Measurements from ENCODE around the gene CDK5.
"Not testable (repeated sequence)": the region's sequence is repeated elsewhere in the genome, so short reads cannot be mapped to it uniquely, and the experiment has no call there.

The CDK5 gene

DNA sequence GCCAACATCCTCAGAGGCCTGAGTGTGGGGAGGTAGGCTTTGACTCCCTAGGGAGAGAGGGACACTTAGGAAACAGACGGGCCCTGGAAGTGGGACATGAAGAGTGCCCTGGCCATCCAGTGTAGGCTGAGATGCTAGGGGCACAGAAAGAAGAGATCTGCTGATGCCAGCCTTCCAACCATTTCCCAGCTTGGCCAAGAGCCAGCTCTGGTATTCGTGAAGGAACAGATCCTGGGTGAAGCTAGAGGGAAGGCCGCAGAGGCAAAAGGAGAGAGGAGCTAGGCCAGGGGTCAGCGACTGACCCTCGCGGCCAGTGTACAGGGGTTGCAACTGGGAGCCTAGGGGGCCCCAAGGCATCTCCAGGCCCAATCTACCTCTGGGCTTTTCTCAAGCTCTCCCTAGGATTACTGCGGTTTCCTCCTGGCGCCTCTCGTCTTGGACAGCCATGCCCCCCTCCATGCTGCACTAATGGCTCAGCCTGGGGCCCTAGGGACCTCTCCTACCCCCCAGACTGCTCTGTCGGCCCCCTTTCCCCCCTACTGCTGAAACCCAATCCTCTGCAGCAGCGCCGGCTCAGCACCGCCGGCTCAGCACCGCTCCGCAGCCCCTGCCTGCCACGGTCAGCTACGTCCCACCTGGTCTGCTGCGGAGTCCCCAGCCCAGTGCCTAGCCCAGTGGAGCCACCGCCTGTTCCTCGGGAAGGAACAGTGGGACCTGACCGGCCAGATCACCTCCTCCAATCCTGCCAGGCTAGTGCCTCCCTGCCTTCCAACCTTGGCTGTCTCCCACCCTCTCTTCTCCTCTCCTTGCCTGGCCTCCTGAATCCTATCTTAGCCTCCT, 9.5 kb downstream of the CDK5 start, which contains the start of gene ASIC3:
TSS of gene ASIC3 (plus strand) at position 556 of the 840 bp plus-strand sequence. CDS start 355 bp downstream, outside the sequence.
- FAIRE-seq (no peak), DNase-seq (ENCODE audit: insufficient read length, low spot score) (no peak)
- no peak for TF ChIP-seq POLR2A (IDR thresholded peaks at IDR 0.05; ENCODE audit: low read depth, low read length)

DNA sequence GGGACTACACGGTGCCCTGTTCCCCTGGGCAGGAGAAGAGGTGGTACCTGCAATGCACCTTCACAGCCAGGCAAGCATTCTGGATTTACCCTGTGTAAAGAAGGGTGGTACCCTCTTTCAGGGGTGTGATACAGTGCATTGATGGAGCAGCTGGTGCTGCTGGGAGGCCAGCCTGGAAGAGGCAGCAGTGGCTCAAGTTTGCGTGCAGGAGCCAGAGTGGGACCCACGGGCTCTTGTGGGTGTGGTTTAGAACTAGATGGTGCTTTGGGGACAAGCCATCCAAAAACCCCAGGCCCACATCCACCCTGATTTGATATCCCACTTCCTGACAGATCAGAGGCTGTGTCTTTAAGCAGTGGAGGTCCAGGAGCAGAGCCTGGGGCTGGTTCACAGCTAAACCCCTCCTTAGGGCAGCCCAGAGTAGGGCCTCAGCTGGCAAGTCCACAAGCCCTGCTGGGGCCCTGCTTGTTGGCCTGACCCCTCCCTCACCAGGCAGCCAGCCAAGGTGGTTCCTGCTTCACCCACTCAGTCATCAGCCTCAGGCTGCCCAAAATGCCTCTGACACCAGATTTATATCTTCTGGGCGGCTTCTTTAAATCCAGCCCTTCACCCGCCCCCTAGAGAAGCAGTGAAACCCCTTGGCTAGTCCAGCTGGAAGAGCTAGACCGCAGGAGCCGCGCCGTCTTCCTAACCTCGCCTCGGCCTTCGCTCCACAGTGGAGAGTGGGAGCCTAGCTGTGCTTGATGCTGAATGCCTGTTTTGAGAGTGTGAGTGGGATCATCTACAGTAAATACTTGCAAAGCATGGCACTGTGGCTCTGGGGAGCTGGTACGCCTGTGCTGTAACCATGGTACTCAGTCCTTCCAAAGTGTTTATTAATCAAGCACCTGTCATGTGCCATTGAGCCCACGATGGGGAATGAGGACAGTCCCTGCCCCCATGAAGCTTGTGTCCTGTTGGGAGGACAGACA, 10.8 kb downstream of the CDK5 start:
- DNase-seq (ENCODE audit: insufficient read length, low spot score) (peak; percentile 54), FAIRE-seq (no peak)
- TF ChIP-seq POLR2A (IDR thresholded peaks at IDR 0.05; ENCODE audit: low read depth, low read length) = no peak

- TF ChIP-seq POLR2A (IDR thresholded peaks at IDR 0.05; ENCODE audit: low read depth, low read length) = no peak
- DNase-seq (ENCODE audit: insufficient read length, low spot score) (no peak), FAIRE-seq (no peak)
These were observed 11.7 kb downstream of the CDK5 start for GRCh38 chr7:151045967-151046366.

- DNase-seq (ENCODE audit: insufficient read length, low spot score) (no peak), FAIRE-seq (no peak)
- TF ChIP-seq POLR2A (IDR thresholded peaks at IDR 0.05; ENCODE audit: low read depth, low read length) = no peak
These were observed 12.4 kb downstream of the CDK5 start for GRCh38 chr7:151045262-151045661.

- FAIRE-seq (no peak), DNase-seq (ENCODE audit: insufficient read length, low spot score) (no peak)
- no peak for TF ChIP-seq POLR2A (IDR thresholded peaks at IDR 0.05; ENCODE audit: low read depth, low read length)
These were observed 13.7 kb downstream of the CDK5 start for GRCh38 chr7:151043959-151044358.

GRCh38 chr7:151043449-151043848, 14.2 kb downstream of the CDK5 start:
- DNase-seq (ENCODE audit: insufficient read length, low spot score); FAIRE-seq: not testable (repeated sequence)

DNA sequence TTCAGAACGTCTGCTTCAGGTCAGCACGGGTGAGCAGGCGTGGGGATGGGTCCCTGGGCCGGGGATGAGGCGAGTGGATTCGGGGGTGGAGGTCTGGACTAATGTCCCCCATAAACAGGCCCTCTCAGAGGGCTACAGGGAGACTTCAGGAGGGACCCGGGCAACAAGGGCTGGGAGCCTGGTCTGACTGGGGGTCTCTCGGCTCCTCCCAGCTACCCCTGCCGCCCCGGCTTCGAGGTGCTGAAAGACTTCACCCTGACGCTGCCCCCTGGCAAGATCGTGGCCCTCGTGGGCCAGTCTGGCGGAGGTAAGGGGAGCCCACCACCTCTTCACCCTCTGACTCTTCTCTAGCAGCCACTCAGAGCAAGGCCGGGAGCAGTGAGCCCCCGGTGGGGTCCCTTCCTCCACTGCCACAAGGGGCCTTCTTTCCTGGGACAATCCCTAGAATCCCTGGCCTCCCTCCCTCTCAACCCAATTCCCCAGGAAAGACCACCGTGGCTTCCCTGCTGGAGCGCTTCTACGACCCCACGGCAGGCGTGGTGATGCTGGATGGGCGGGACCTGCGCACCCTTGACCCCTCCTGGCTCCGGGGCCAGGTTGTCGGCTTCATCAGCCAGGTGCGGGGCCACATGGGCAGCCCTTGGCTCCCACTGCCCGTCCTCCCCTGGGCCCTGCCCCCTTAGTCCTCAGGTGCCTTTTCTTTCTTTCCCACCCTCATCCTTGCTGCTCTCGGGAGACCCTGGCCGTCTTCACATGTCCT, 16.9 kb downstream of the CDK5 start:
- FAIRE-seq (no peak), DNase-seq (ENCODE audit: insufficient read length, low spot score) (no peak)
- TF ChIP-seq POLR2A (IDR thresholded peaks at IDR 0.05; ENCODE audit: low read depth, low read length) = no peak

DNA sequence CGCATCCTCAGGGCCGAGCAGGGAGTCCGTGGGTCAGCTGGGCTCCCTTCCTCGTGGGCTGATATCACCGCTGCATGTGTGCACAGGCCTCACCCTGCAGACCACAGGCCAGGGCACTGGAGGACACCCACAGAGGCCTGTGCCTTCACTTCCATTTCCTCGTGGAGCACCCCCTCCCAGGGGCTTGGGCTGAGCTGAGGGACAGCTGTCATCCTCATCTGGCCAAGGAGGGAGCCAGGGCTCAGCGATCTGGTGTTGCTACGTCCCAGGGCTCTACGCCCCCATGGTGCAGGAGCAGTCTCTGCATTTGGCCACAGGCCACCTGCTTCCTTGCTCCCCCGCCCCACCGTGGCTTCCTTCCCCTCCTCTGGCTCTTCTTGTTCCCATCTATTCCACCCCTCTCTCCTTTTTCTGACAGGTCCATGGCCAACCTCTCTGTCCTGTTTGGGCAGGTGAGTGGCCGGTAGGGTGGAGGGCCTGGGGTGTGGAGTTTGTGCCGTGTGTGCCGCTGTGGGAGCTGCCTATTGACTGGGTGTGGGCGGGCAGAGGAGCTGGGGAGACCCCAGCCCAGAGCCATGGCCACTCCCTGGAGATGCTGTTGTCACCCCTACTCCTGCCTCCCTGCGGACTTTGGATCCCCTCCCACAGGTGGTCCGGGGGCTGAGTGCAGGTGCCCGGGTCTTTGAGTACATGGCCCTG, 17.7 kb downstream of the CDK5 start:
- FAIRE-seq = no peak
- DNase-seq (ENCODE audit: insufficient read length, low spot score) = no peak
- TF ChIP-seq POLR2A (IDR thresholded peaks at IDR 0.05; ENCODE audit: low read depth, low read length) = no peak

GRCh38 chr7:151038951-151039849, 18.5 kb downstream of the CDK5 start:
- TF ChIP-seq POLR2A (IDR thresholded peaks at IDR 0.05; ENCODE audit: low read depth, low read length) = peak; percentile 81
- DNase-seq (ENCODE audit: insufficient read length, low spot score) = peak; percentile 99
- peak; percentile 55 for FAIRE-seq

GRCh38 chr7:151035902-151036301, 21.8 kb downstream of the CDK5 start:
- no peak for TF ChIP-seq POLR2A (IDR thresholded peaks at IDR 0.05; ENCODE audit: low read depth, low read length)
- no peak for DNase-seq (ENCODE audit: insufficient read length, low spot score)
- FAIRE-seq = no peak

- DNase-seq (ENCODE audit: insufficient read length, low spot score) (no peak), FAIRE-seq (no peak)
- TF ChIP-seq POLR2A (IDR thresholded peaks at IDR 0.05; ENCODE audit: low read depth, low read length) = no peak
These were observed 22.5 kb downstream of the CDK5 start for GRCh38 chr7:151035026-151035717.

Measured in H54 (cell line).